ENCODE measurements around the gene CASKIN1. TPM values are rescaled to one million over a fixed set of nuclear protein-coding genes. Genes with fewer than 3 reads are reported as not detected.
"Not testable (repeated sequence)": the region's sequence is repeated elsewhere in the genome, so short reads cannot be mapped to it uniquely, and the experiment has no call there.

CASKIN1 gene
- total and polyA plus RNA-seq, 4 donors = 0.13 to 0.28 (median 0.15) TPM; not detected in 1

DNA sequence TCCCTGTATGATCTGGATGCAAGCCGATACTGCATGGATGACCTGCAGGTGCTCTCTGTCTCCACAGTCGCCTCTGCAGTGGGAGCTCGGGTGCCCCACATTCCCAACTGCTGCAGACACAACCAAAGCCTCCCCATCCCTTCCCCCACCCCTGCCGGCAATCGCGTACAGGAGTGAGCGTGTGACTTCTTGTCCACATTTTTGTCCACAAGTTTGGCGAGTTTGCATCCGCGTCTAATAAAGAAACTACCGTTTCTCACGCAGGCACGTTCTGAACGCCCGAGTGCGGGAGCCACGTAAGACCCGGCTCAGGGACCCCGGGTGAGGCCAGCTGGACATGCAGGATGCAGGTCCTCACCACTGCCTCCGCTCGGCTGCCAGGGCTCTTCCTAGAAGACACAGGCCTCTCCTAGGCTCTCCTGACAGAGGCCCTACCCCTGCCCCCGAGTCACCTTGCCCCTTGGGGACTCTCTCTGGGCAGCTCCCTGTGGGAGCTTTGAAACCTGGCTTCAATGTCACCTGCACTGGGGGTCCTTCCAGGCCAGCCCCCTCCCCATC, 66.4 kb downstream of the CASKIN1 start:
- H3K4me3 ChIP-seq (ENCODE audit: low read length in 2 of 2); H3K9me3 ChIP-seq (ENCODE audit: control insufficient read depth, low read length); DNase-seq; intact Hi-C loops (cut with DNase I); H3K4me1 ChIP-seq (ENCODE audit: control insufficient read depth in 1 of 2, insufficient read depth in 2 of 2, low read length in 2 of 2); H3K36me3 ChIP-seq (ENCODE audit: control insufficient read depth in 1 of 2, insufficient read depth in 2 of 2, low read length in 1 of 2); H3K27me3 ChIP-seq (ENCODE audit: control insufficient read depth in 1 of 2, insufficient read depth in 2 of 2, low read length in 1 of 2); ATAC-seq (ENCODE audit: low FRiP score): not testable (repeated sequence)
- 22 to 25% methylated on average over 22 of the region's 22 CpGs for WGBS, 2 donors
- peak overlapping the region in 1 of 2 donors; percentile 40 for H3K27ac ChIP-seq (ENCODE audit: low read depth in 1 of 2, low read length in 2 of 2)

- H3K9me3 ChIP-seq (ENCODE audit: control insufficient read depth, low read length); H3K4me1 ChIP-seq (ENCODE audit: control insufficient read depth in 1 of 2, insufficient read depth in 2 of 2, low read length in 2 of 2); H3K27me3 ChIP-seq (ENCODE audit: control insufficient read depth in 1 of 2, insufficient read depth in 2 of 2, low read length in 1 of 2); H3K4me3 ChIP-seq (ENCODE audit: low read length in 2 of 2); DNase-seq; H3K27ac ChIP-seq (ENCODE audit: low read depth in 1 of 2, low read length in 2 of 2); ATAC-seq (ENCODE audit: low FRiP score); H3K36me3 ChIP-seq (ENCODE audit: control insufficient read depth in 1 of 2, insufficient read depth in 2 of 2, low read length in 1 of 2); intact Hi-C loops (cut with DNase I): not testable (repeated sequence)
- WGBS, 2 donors = 29 to 32% methylated on average over 9 of the region's 11 CpGs
Measured at GRCh38 chr16:2129251-2129650, 67.2 kb downstream of the CASKIN1 start.

- intact Hi-C loops (cut with DNase I); H3K27me3 ChIP-seq (ENCODE audit: control insufficient read depth in 1 of 2, insufficient read depth in 2 of 2, low read length in 1 of 2); ATAC-seq (ENCODE audit: low FRiP score); H3K4me3 ChIP-seq (ENCODE audit: low read length in 2 of 2); H3K9me3 ChIP-seq (ENCODE audit: control insufficient read depth, low read length); DNase-seq; H3K4me1 ChIP-seq (ENCODE audit: control insufficient read depth in 1 of 2, insufficient read depth in 2 of 2, low read length in 2 of 2); H3K36me3 ChIP-seq (ENCODE audit: control insufficient read depth in 1 of 2, insufficient read depth in 2 of 2, low read length in 1 of 2): not testable (repeated sequence)
- WGBS, 2 donors = 24 to 35% methylated on average over 3 of the region's 3 CpGs
- peak overlapping the region in 1 of 2 donors; percentile 87 for H3K27ac ChIP-seq (ENCODE audit: low read depth in 1 of 2, low read length in 2 of 2)
Measured at GRCh38 chr16:2127630-2128280, 68.7 kb downstream of the CASKIN1 start.

Small RNA genes within 50 kb of the gene (microRNA-seq; reads per million reads assigned to microRNA genes)
- gene MIR3180-5 (0 reads per million in 2 donors), gene MIR4516 (0 to 1.2 reads per million in 2 donors)

Other genes with a start within 250 kb of the CASKIN1 start
- not detected for gene RPL3L, start 241.9 kb downstream of the CASKIN1 start, total RNA-seq
- gene RPL3L, start 241.9 kb downstream of the CASKIN1 start, polyA plus RNA-seq = not detected
- 10 to 100 TPM; 80.5 to 88.1 TPM for gene NDUFB10, start 237.1 kb downstream of the CASKIN1 start, total RNA-seq
- gene NDUFB10, start 237.1 kb downstream of the CASKIN1 start, polyA plus RNA-seq = 100 to 1,000 TPM; 178 to 268 TPM
- 1,000 to 10,000 TPM; 1,132 to 1,263 TPM for gene RPS2, start 231.8 kb downstream of the CASKIN1 start, total RNA-seq
- gene RPS2, start 231.8 kb downstream of the CASKIN1 start, polyA plus RNA-seq = 1,000 to 10,000 TPM; 1,596 to 2,049 TPM
- not detected for gene RNF151, start 229.7 kb downstream of the CASKIN1 start, total RNA-seq
- not detected for gene RNF151, start 229.7 kb downstream of the CASKIN1 start, polyA plus RNA-seq
- 10 to 100 TPM; 16.1 to 19.8 TPM for gene TBL3, start 224.6 kb downstream of the CASKIN1 start, total RNA-seq
- gene TBL3, start 224.6 kb downstream of the CASKIN1 start, polyA plus RNA-seq = 10 to 100 TPM; 14.9 to 85.5 TPM
- not detected for gene NOXO1, start 215.1 kb downstream of the CASKIN1 start, total RNA-seq
- gene NOXO1, start 215.1 kb downstream of the CASKIN1 start, polyA plus RNA-seq = under 1 TPM in 1 of 2 donors, not detected in 1; 0.84 TPM
- 10 to 100 TPM; 11.3 to 13.3 TPM for gene GFER, start 212.4 kb downstream of the CASKIN1 start, total RNA-seq
- 10 to 100 TPM; 32.5 to 44.2 TPM for gene GFER, start 212.4 kb downstream of the CASKIN1 start, polyA plus RNA-seq
- gene SYNGR3, start 206.6 kb downstream of the CASKIN1 start, total RNA-seq = under 1 TPM; 0.36 to 0.57 TPM
- under 1 TPM in 1 of 2 donors, not detected in 1; 0.26 TPM for gene SYNGR3, start 206.6 kb downstream of the CASKIN1 start, polyA plus RNA-seq
- gene ZNF598, start 186.8 kb downstream of the CASKIN1 start, total RNA-seq = 10 to 100 TPM; 31.0 to 34.4 TPM
- 10 to 100 TPM; 12.8 to 32.9 TPM for gene ZNF598, start 186.8 kb downstream of the CASKIN1 start, polyA plus RNA-seq
- 1 to 10 TPM in 1 of 2 donors, not detected in 1; 1.2 TPM for gene NPW, start 176.8 kb downstream of the CASKIN1 start, total RNA-seq
- gene NPW, start 176.8 kb downstream of the CASKIN1 start, polyA plus RNA-seq = under 1 TPM in 1 of 2 donors, not detected in 1; 0.56 TPM
- gene NHERF2, start 169.7 kb downstream of the CASKIN1 start, total RNA-seq = 100 to 1,000 TPM in 1 of 2 donors, 10 to 100 TPM in 1; 81.8 to 110 TPM
- gene NHERF2, start 169.7 kb downstream of the CASKIN1 start, polyA plus RNA-seq = 100 to 1,000 TPM; 119 to 133 TPM
- 10 to 100 TPM in 1 of 2 donors, 1 to 10 TPM in 1; 7.4 to 12.9 TPM for gene NTHL1, start 148.8 kb downstream of the CASKIN1 start, total RNA-seq
- gene NTHL1, start 148.8 kb downstream of the CASKIN1 start, polyA plus RNA-seq = 10 to 100 TPM; 24.4 to 33.8 TPM
- gene TSC2, start 148.6 kb downstream of the CASKIN1 start, total RNA-seq = 100 to 1,000 TPM in 1 of 2 donors, 10 to 100 TPM in 1; 92.4 to 146 TPM
- gene TSC2, start 148.6 kb downstream of the CASKIN1 start, polyA plus RNA-seq = 100 to 1,000 TPM in 1 of 2 donors, 10 to 100 TPM in 1; 16.2 to 166 TPM
- gene PKD1, start 60.7 kb downstream of the CASKIN1 start, total RNA-seq = 100 to 1,000 TPM; 325 to 337 TPM
- 100 to 1,000 TPM in 1 of 2 donors, 10 to 100 TPM in 1; 42.8 to 270 TPM for gene PKD1, start 60.7 kb downstream of the CASKIN1 start, polyA plus RNA-seq
- gene RAB26, start 48.0 kb downstream of the CASKIN1 start, total RNA-seq = under 1 TPM in 1 of 2 donors, not detected in 1; 0.51 TPM
- 1 to 10 TPM; 2.5 to 4.8 TPM for gene RAB26, start 48.0 kb downstream of the CASKIN1 start, polyA plus RNA-seq
- 10 to 100 TPM; 47.7 to 54.4 TPM for gene TRAF7, start 40.8 kb downstream of the CASKIN1 start, total RNA-seq
- 10 to 100 TPM; 24.4 to 38.0 TPM for gene TRAF7, start 40.8 kb downstream of the CASKIN1 start, polyA plus RNA-seq
- 10 to 100 TPM; 14.1 to 19.9 TPM for gene MLST8, start 8.8 kb upstream of the CASKIN1 start, total RNA-seq
- gene MLST8, start 8.8 kb upstream of the CASKIN1 start, polyA plus RNA-seq = 10 to 100 TPM; 23.7 to 50.7 TPM
- 1 to 10 TPM; 3.4 to 6.0 TPM for gene BRICD5, start 14.3 kb upstream of the CASKIN1 start, total RNA-seq
- 10 to 100 TPM in 1 of 2 donors, under 1 TPM in 1; 0.88 to 36.1 TPM for gene BRICD5, start 14.3 kb upstream of the CASKIN1 start, polyA plus RNA-seq
- 1 to 10 TPM; 8.9 to 9.1 TPM for gene PGP, start 18.2 kb upstream of the CASKIN1 start, total RNA-seq
- gene PGP, start 18.2 kb upstream of the CASKIN1 start, polyA plus RNA-seq = 10 to 100 TPM in 1 of 2 donors, 1 to 10 TPM in 1; 7.3 to 15.4 TPM
- 10 to 100 TPM; 17.3 to 21.5 TPM for gene E4F1, start 27.0 kb upstream of the CASKIN1 start, total RNA-seq
- 10 to 100 TPM; 12.9 to 75.7 TPM for gene E4F1, start 27.0 kb upstream of the CASKIN1 start, polyA plus RNA-seq
- 1 to 10 TPM in 1 of 2 donors, under 1 TPM in 1; 0.39 to 1.1 TPM for gene DNASE1L2, start 39.8 kb upstream of the CASKIN1 start, total RNA-seq
- gene DNASE1L2, start 39.8 kb upstream of the CASKIN1 start, polyA plus RNA-seq = 1 to 10 TPM in 1 of 2 donors, under 1 TPM in 1; 0.38 to 1.1 TPM
- 10 to 100 TPM; 28.4 to 31.3 TPM for gene ECI1, start 55.0 kb upstream of the CASKIN1 start, total RNA-seq
- gene ECI1, start 55.0 kb upstream of the CASKIN1 start, polyA plus RNA-seq = 10 to 100 TPM; 63.0 to 66.0 TPM
- gene RNPS1, start 71.5 kb upstream of the CASKIN1 start, total RNA-seq = 10 to 100 TPM; 95.5 to 98.4 TPM
- 100 to 1,000 TPM in 1 of 2 donors, 10 to 100 TPM in 1; 96.4 to 101 TPM for gene RNPS1, start 71.5 kb upstream of the CASKIN1 start, polyA plus RNA-seq
- gene ABCA3, start 144.1 kb upstream of the CASKIN1 start, total RNA-seq = 10 to 100 TPM; 11.7 to 19.3 TPM
- gene ABCA3, start 144.1 kb upstream of the CASKIN1 start, polyA plus RNA-seq = 1 to 10 TPM; 2.6 to 7.6 TPM
- gene CCNF, start 232.8 kb upstream of the CASKIN1 start, total RNA-seq = 1 to 10 TPM in 1 of 2 donors, under 1 TPM in 1; 0.91 to 3.6 TPM
- under 1 TPM; 0.33 to 0.75 TPM for gene CCNF, start 232.8 kb upstream of the CASKIN1 start, polyA plus RNA-seq